OCI-LY7 (cell line): ENCODE results near the gene FAM135A. TPM values are rescaled to one million over a fixed set of nuclear protein-coding genes. Genes with fewer than 3 reads are reported as not detected.

Experiments used
- BruUV-seq: library from RNA; stranded (reverse); fragments of 400-500 nt; replicated peaks from 2 replicates; lab custom pipeline; 2021; lab: Mats Ljungman, UMichigan
- CTCF ChIA-PET: fragments of 300-600 bp; sonication (Branson Sonifier 250); formaldehyde crosslinking; loops from one replicate; lab custom pipeline; 2022; ENCODE audit warnings: antibody characterized with exemption; ENCODE audit not compliant: unreplicated experiment; lab: Charles Lee
- POLR2A ChIA-PET: fragments of 300-600 bp; sonication (Branson Sonifier 250); formaldehyde crosslinking; loops from one replicate; lab custom pipeline; 2022; ENCODE audit warnings: antibody characterized with exemption; lab: Charles Lee
- DNase-seq: peaks from one replicate; pipeline ENCODE4 v3.0.0-alpha.2; 2015; ENCODE audit warnings: low spot score
- H2AFZ ChIP-seq: fragments of 200-600 bp; sonication (generic), shearing (Covaris generic); 2 replicates; pipeline ENCODE4 v1.6.1; 2014; ENCODE audit warnings: mild to moderate bottlenecking, antibody characterized with exemption, low read length, moderate library complexity
- H3K27ac ChIP-seq: fragments of 200-600 bp; sonication (generic); 2 replicates; pipeline ENCODE4 v1.5.1; 2014; ENCODE audit warnings: mixed run types, low read depth, mild to moderate bottlenecking, moderate library complexity, low read length, inconsistent platforms; ENCODE audit not compliant: poor library complexity, severe bottlenecking
- H3K36me3 ChIP-seq: fragments of 200-600 bp; sonication (generic); 2 replicates; pipeline ENCODE4 v1.6.1; 2014; ENCODE audit warnings: mild to moderate bottlenecking, antibody characterized with exemption, low read length, moderate library complexity, mixed read lengths; ENCODE audit not compliant: insufficient read depth
- H3K4me1 ChIP-seq: fragments of 200-600 bp; sonication (generic); 2 replicates; pipeline ENCODE4 v1.5.1; 2014; ENCODE audit warnings: mild to moderate bottlenecking, low read length; ENCODE audit not compliant: insufficient read depth, poor library complexity, severe bottlenecking
- H3K4me2 ChIP-seq: fragments of 200-600 bp; sonication (generic); 2 replicates; pipeline ENCODE4 v1.6.1; 2014; ENCODE audit warnings: mild to moderate bottlenecking, low read length
- H3K4me3 ChIP-seq: fragments of 200-600 bp; sonication (generic); 2 replicates; pipeline ENCODE4 v1.5.1; 2014; ENCODE audit warnings: mild to moderate bottlenecking, low read depth, low read length; ENCODE audit not compliant: poor library complexity, severe bottlenecking
- H3K79me2 ChIP-seq: fragments of 200-600 bp; sonication (generic); 2 replicates; pipeline ENCODE4 v1.6.1; 2016; ENCODE audit warnings: low read depth, mild to moderate bottlenecking, low read length, moderate library complexity, mixed read lengths; ENCODE audit not compliant: insufficient read depth
- H3K9me2 ChIP-seq: fragments of 200-600 bp; sonication (generic); 2 replicates; pipeline ENCODE4 v1.6.1; 2016; ENCODE audit warnings: mild to moderate bottlenecking, low read length, mixed read lengths; ENCODE audit not compliant: insufficient read depth
- H3K9me3 ChIP-seq: fragments of 200-600 bp; sonication (generic); 2 replicates; pipeline ENCODE4 v1.6.1; 2014; ENCODE audit warnings: mild to moderate bottlenecking, mixed run types, low read length, mixed read lengths
- H4K20me1 ChIP-seq: fragments of 200-600 bp; sonication (generic); 2 replicates; pipeline ENCODE4 v1.6.1; 2014; ENCODE audit warnings: mild to moderate bottlenecking, antibody characterized with exemption, low read length, moderate library complexity, mixed read lengths; ENCODE audit not compliant: insufficient read depth
- EZH2phosphoT487 ChIP-seq: fragments of 200-600 bp; sonication (generic); IDR thresholded peaks from 2 replicates; pipeline ENCODE4 v1.6.1; 2018; ENCODE audit warnings: low read depth, borderline replicate concordance, mild to moderate bottlenecking, mixed run types, antibody characterized with exemption, low read length, moderate library complexity, mixed read lengths
- intact Hi-C: fragments of 100-400 bp; cut with micrococcal nuclease; formaldehyde crosslinking; loops from one replicate; pipeline ENCODE4 v1.10.0; 2022; ENCODE audit not compliant: unreplicated experiment
- total RNA-seq, 2 experiments: library from RNA; depleted of rRNA in 1 of 2; stranded (reverse); fragments of >200 nt in 1 of 2; shearing (Covaris generic) in 1 of 2; gene quantifications; 2 replicates each; pipeline ENCODE4 v1.2.3, GENCODE V29; 2014 to 2022
- TF ChIP-seq, protein P1 (sequence below): fragments of 200-600 bp; sonication (generic); conservative IDR thresholded peaks from 2 replicates; pipeline ENCODE4 v1.5.1; 2014; ENCODE audit warnings: mild to moderate bottlenecking, antibody characterized with exemption, low read length, moderate library complexity, mixed read lengths

FAM135A gene
- total RNA-seq, 2 experiments from 2014 or later: 35.5 to 66.2 TPM

DNA sequence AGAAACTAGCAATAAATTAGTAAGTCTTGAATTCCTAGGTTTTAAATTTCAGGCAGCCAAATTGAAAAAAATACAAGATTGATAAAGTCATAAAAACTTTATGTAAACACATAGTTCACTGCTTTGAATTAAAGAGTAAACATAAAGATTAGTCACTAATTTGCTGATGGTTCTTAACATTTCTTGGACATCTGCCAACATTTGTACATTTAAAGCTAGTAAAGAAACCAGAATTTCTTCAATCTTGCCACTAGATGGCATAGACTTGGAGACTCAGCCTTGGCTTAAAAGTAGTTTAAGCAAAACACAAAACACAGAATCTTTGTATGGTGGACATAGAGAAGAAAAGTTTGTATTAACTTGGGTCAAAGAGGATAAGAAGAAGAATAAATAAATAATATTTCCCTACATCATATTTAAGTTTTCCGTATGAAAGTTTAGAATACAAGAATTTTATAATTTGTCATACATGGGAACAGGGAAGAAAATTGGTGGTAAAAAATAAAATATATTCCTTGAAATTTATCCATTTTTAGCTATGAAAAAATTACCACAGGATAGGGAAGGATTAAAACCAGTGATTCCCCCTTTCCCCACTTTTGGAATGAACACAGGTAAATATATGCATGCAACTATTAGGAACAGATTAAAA is 41.7 kb upstream of the FAM135A start:
- Histone ChIP-seq H3K4me3 (no peak overlapping the region), H4K20me1 (no peaks in the 10 kb centered on the region), H2AFZ (no peak overlapping the region), H3K36me3 (no peaks in the 10 kb centered on the region), H3K27ac (no peak overlapping the region), H3K4me1 (no peaks in the 10 kb centered on the region), H3K4me2 (no peak overlapping the region), H3K9me2 (no peaks in the 10 kb centered on the region), H3K9me3 (no peaks in the 10 kb centered on the region), H3K79me2 (no peaks in the 10 kb centered on the region)
- no TSS peak for BruUV-seq
- ChIA-PET POLR2A (interaction anchor here (0.6 to 1.2 kb wide), 4 partner anchors 41 to 465 kb away, joined by 3 to 4 read pairs (median 3); partner anchors contain the start of gene FAM135A), CTCF (interaction anchor here (1.3 kb wide), 1 partner anchor 151 kb away, joined by 4 read pairs; no protein-coding TSS in a partner anchor)
- TF ChIP-seq, protein P1, sequence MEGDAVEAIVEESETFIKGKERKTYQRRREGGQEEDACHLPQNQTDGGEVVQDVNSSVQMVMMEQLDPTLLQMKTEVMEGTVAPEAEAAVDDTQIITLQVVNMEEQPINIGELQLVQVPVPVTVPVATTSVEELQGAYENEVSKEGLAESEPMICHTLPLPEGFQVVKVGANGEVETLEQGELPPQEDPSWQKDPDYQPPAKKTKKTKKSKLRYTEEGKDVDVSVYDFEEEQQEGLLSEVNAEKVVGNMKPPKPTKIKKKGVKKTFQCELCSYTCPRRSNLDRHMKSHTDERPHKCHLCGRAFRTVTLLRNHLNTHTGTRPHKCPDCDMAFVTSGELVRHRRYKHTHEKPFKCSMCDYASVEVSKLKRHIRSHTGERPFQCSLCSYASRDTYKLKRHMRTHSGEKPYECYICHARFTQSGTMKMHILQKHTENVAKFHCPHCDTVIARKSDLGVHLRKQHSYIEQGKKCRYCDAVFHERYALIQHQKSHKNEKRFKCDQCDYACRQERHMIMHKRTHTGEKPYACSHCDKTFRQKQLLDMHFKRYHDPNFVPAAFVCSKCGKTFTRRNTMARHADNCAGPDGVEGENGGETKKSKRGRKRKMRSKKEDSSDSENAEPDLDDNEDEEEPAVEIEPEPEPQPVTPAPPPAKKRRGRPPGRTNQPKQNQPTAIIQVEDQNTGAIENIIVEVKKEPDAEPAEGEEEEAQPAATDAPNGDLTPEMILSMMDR: peak; percentile 92
- TF ChIP-seq EZH2phosphoT487: no peak
- DNase-seq: peak; percentile 68
- intact Hi-C loops: loop anchor here (5.0 kb wide), 2 partner anchors 316 to 641 kb away; no protein-coding TSS in a partner anchor

DNA sequence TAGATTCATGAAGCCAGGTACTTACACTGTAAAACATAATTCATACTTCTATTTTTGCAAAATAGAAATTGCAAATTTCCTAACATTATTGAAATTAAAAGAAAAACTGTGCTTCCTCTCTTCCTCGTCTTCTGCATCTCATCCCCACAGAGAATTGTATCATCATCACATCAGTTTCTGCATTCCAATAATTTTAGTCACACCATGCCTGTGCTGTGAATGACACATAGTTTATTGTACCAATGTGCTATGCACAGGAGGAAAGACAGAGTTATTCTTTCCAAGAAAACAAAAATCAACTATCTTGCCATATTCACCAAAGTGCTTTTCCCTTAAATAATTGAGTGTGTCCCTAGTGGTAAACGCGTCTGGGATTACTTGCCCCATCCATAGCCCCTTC is 38.1 kb upstream of the FAM135A start:
- CTCF ChIA-PET: no interaction called here
- Histone ChIP-seq H3K4me3 (no peak overlapping the region), H3K9me2 (no peaks in the 10 kb centered on the region), H3K9me3 (no peaks in the 10 kb centered on the region), H3K27ac (no peak overlapping the region), H3K4me2 (no peak overlapping the region), H3K4me1 (no peaks in the 10 kb centered on the region), H3K36me3 (no peaks in the 10 kb centered on the region), H4K20me1 (no peaks in the 10 kb centered on the region), H3K79me2 (no peaks in the 10 kb centered on the region), H2AFZ (no peak overlapping the region)
- no peak for DNase-seq
- no peak for TF ChIP-seq EZH2phosphoT487
- TF ChIP-seq, protein P1: no peak
- no TSS peak for BruUV-seq
- intact Hi-C loops: no loop called here
- POLR2A ChIA-PET: interaction anchor here (1.1 kb wide), 1 partner anchor 13 kb away, joined by 3 read pairs; no protein-coding TSS in a partner anchor

DNA sequence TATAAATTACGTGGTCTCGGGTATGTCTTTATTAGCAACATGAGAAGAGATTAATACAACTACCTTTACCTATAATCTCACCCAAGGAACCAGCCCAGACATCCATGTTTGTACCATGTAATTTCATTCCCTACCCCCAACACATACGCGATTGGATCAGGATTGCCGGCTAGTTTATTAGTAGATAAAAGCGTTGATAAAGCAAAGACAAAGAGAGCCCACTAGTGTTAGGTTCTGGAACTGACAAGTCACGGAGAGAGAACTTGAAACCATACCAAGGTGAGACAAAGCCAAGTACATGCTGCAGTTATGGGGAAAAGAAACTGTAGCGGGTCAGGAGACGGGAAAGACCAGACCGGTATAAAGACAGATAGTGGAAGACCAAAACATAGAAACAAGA is 37.4 kb upstream of the FAM135A start:
- no TSS peak for BruUV-seq
- DNase-seq: peak; percentile 2
- H4K20me1 ChIP-seq: no peaks in the 10 kb centered on the region
- H3K9me2 ChIP-seq: no peaks in the 10 kb centered on the region
- intact Hi-C loops: no loop called here
- H3K9me3 ChIP-seq: no peaks in the 10 kb centered on the region
- ChIA-PET CTCF (no interaction called here), POLR2A (interaction anchor here (1.1 kb wide), 1 partner anchor 13 kb away, joined by 3 read pairs; no protein-coding TSS in a partner anchor)
- no peak overlapping the region for H3K27ac ChIP-seq
- TF ChIP-seq EZH2phosphoT487: no peak
- TF ChIP-seq, protein P1: peak; percentile 70
- H3K4me2 ChIP-seq: no peak overlapping the region
- H2AFZ ChIP-seq: no peak overlapping the region
- no peak overlapping the region for H3K4me3 ChIP-seq
- H3K36me3 ChIP-seq: no peaks in the 10 kb centered on the region
- no peaks in the 10 kb centered on the region for H3K79me2 ChIP-seq
- no peaks in the 10 kb centered on the region for H3K4me1 ChIP-seq
